Adrenal gland (tissue), 12 donors: ENCODE results near the gene LSM14B. TPM values are rescaled to one million over a fixed set of nuclear protein-coding genes. Genes with fewer than 3 reads are reported as not detected.
"Not testable (repeated sequence)": the region's sequence is repeated elsewhere in the genome, so short reads cannot be mapped to it uniquely, and the experiment has no call there.

ENCODE experiments used
- DNase-seq, 7 donors: peaks; one replicate each; pipeline ENCODE4 v3.0.0-alpha.2; 2019 to 2020
- H3K27ac ChIP-seq, 5 donors: fragments of 200-600 bp; sonication (generic) in 4 of 5; 1 replicate in 3 of 5; 2 replicates in 2 of 5; pipeline versions ENCODE4 v1.5.1 to v1.8.0; 2016 to 2020; ENCODE audit warnings: mild to moderate bottlenecking in 1 of 5
- H3K27me3 ChIP-seq: fragments of 200-600 bp; 2 replicates; pipeline ENCODE4 v1.8.0; 2021
- H3K36me3 ChIP-seq, 2 donors: fragments of 200-600 bp; replicated peaks in 1 of 2; 1 replicate in 1 of 2; 2 replicates in 1 of 2; pipeline versions ENCODE4 v1.5.1 to v1.8.0; 2018 to 2022
- H3K4me1 ChIP-seq, 2 donors: fragments of 200-600 bp; replicated peaks in 1 of 2; 1 replicate in 1 of 2; 2 replicates in 1 of 2; pipeline versions ENCODE4 v1.5.1 to v1.8.0; 2018 to 2021
- H3K4me3 ChIP-seq, 4 donors: fragments of 200-600 bp; sonication (generic) in 3 of 4; one replicate each; pipeline ENCODE4 v1.5.1; 2016 to 2018
- H3K9me3 ChIP-seq, 3 donors: fragments of 200-600 bp; sonication (generic) in 1 of 3; replicated peaks in 1 of 3; 1 replicate in 2 of 3; 2 replicates in 1 of 3; pipeline versions ENCODE4 v1.5.1 to v1.8.0; 2016 to 2021
- CTCF ChIP-seq, 6 experiments: fragments of 450-650 bp in 4 of 6; fragments of 200-600 bp in 2 of 6; sonication (generic) in 1 of 6; IDR thresholded peaks; 1 replicate in 5 of 6; 2 replicates in 1 of 6; pipeline versions ENCODE4 v1.5.1 to v1.8.0; 2016 to 2021; ENCODE audit warnings: antibody characterized with exemption in 6 of 6, mild to moderate bottlenecking in 2 of 6, moderate library complexity in 1 of 6
- POLR2A ChIP-seq, 2 donors: fragments of 450-650 bp; IDR thresholded peaks; one replicate each; pipeline ENCODE4 v1.6.1; 2017; ENCODE audit warnings: antibody characterized with exemption in 2 of 2, mild to moderate bottlenecking in 2 of 2, moderate library complexity in 1 of 2
- WGBS, 4 donors: extraction: QIAGEN DNeasy Blood & Tissue Kit in 2 of 4; methylation state at CpG; one replicate each; pipeline versions ENCODE4 v1.1.5 to v1.1.7; 2013 to 2017; 5-methylcytosine and 5-hydroxymethylcytosine counted together
- intact Hi-C, 2 donors: fragments of 100-400 bp; cut with DNase I; formaldehyde crosslinking; loops; one replicate each; pipeline versions ENCODE4 v1.14.1 to v1.15.0; 2022 to 2023
- polyA plus RNA-seq, 3 donors: library from polyadenylated mRNA; stranded (reverse); fragments of 200-250 nt in 2 of 3; fragments of 350-450 nt in 1 of 3; fragmentation: Illumina TruSeq in 1 of 3; extraction: RNeasy Lipid Tissue Mini Kit (QIAGEN cat#74804) in 1 of 3; gene quantifications; one replicate each; pipeline ENCODE4 v1.2.3, GENCODE V29; 2013 to 2014
- total RNA-seq, 9 donors: library from RNA; depleted of rRNA in 4 of 9; stranded (reverse); fragments of >200 nt in 4 of 9; fragments of 120-200 nt in 1 of 9; fragmentation: NEBNext Ultra II Directional in 1 of 9; extraction: Animal tissue kit (Norgen Biotek cat#: 25700) in 1 of 9; gene quantifications; one replicate each; pipeline versions ENCODE4 v1.1.0 to v1.2.4, GENCODE V29; 2013 to 2023
- donor health status: healthy with polysubstance abuse.
- donor health status: Bipolar disorder and iron deficiency.
- donor health status: DM: yes; HTN: yes; CAD: no.
- donor health status: DM: no; HTN: no; CAD: no.
- donor health status: DM: no; HTN: no; CAD: no.
- donor health status: DM: yes; HTN: yes; CAD: no.

Gene LSM14B
- total and polyA plus RNA-seq, 12 donors, result 17.6 to 47.0 (median 29.2) TPM

- TF ChIP-seq CTCF (IDR thresholded peaks at IDR 0.05) (no peak), POLR2A (IDR thresholded peaks at IDR 0.05) (no peak)
- Histone ChIP-seq H3K27me3 (no peaks in the 10 kb centered on the region), H3K4me1 (no peaks in the 10 kb centered on the region), H3K4me3 (no peak overlapping the region), H3K27ac (no peak overlapping the region), H3K9me3 (no peaks in the 10 kb centered on the region), H3K36me3 (no peaks in the 10 kb centered on the region)
- WGBS, 4 donors, result 60 to 69% (median 66%) methylated on average over 5 of the region's 5 CpGs
- intact Hi-C loops, result no loop called here
- no peak for DNase-seq
Observed at GRCh38 chr20:62083312-62083711, 39.0 kb upstream of the LSM14B start.

GRCh38 chr20:62084224-62084623 lies 38.1 kb upstream of the LSM14B start:
- intact Hi-C loops, H3K27ac ChIP-seq, DNase-seq, H3K27me3 ChIP-seq, H3K36me3 ChIP-seq, H3K4me1 ChIP-seq, H3K9me3 ChIP-seq, H3K4me3 ChIP-seq: not testable (repeated sequence)
- WGBS, 4 donors, result 89 to 96% (median 91%) methylated on average over 9 of the region's 9 CpGs

- intact Hi-C loops, result no loop called here
- TF ChIP-seq POLR2A (IDR thresholded peaks at IDR 0.05) (no peak), CTCF (IDR thresholded peaks at IDR 0.05) (no peak)
- no peak overlapping the region for H3K27ac ChIP-seq
- H3K9me3 ChIP-seq, result no peaks in the 10 kb centered on the region
- WGBS, 4 donors, result 62 to 76% (median 73%) methylated on average over 4 to 9 of the region's 9 CpGs
- H3K4me3 ChIP-seq, result no peak overlapping the region
- no peaks in the 10 kb centered on the region for H3K27me3 ChIP-seq
- no peaks in the 10 kb centered on the region for H3K4me1 ChIP-seq
- H3K36me3 ChIP-seq, result no peaks in the 10 kb centered on the region
- DNase-seq, result no peak
Observed at GRCh38 chr20:62085206-62085605, 37.1 kb upstream of the LSM14B start.

- 35 to 50% (median 42%) methylated on average over 11 of the region's 11 CpGs for WGBS, 4 donors
- Histone ChIP-seq H3K27me3 (no peaks in the 10 kb centered on the region), H3K4me3 (no peak overlapping the region)
Observed at GRCh38 chr20:62087227-62087626, 35.0 kb upstream of the LSM14B start.

More at GRCh38 chr20:62087227-62087626, 35.0 kb upstream of the LSM14B start:
- H3K27ac ChIP-seq, result no peak overlapping the region
- DNase-seq, result no peak
- H3K36me3 ChIP-seq, result no peaks in the 10 kb centered on the region
- TF ChIP-seq CTCF (IDR thresholded peaks at IDR 0.05) (no peak), POLR2A (IDR thresholded peaks at IDR 0.05) (no peak)
- H3K4me1 ChIP-seq, result no peaks in the 10 kb centered on the region
- intact Hi-C loops, result no loop called here
- H3K9me3 ChIP-seq, result no peaks in the 10 kb centered on the region
